Middle frontal gyrus (tissue), 1 donor: ENCODE measurements around the gene KCNH1.

Experiments
- DNase-seq: peaks from one replicate; pipeline ENCODE4 v3.0.0-alpha.2; 2015; ENCODE audit warnings: low spot score; ENCODE audit errors: extremely low spot score

Gene KCNH1

GRCh38 chr1:210801501-210801900, 332.4 kb downstream of the KCNH1 start:
- DNase-seq: no peak

DNA sequence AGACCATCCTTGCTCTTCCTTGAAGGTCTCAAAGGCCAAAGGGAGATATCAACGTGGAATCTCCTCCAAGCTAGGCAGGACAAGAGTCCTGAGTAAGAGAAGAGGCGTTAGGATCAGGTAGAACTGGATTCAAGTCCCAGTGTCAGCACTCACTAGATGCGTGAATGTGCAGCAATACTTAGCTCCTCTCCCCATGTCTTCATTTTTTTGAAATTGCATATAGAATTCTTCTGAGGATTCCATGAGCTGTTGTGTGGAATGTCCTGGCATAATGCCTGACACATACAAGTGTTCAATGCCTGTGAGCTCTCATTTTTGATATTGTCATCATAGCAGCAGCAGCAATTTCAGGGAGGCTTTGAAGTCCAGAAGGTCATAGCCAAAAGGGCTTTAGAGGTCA, 333.2 kb downstream of the KCNH1 start:
- no peak for DNase-seq

DNA sequence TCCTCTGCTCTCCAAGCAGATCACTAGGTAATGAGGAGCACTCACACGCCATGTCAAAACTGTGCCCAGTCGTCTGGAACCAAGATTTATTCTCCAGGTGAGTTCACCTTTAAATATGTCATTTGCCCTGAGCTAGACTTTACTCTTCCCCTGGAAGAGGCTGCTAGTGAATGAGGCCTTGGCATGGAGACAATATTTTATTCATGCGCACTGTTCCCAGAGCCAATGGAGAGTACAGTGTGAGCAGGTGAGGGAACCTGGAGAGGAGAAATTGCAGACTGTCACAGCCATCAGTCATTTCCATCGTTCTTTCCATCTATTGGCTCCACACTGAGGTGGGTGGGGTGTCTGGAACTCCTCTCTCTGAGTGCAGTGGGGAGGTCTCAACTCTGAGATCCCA, 333.6 kb downstream of the KCNH1 start:
- no peak for DNase-seq

DNA sequence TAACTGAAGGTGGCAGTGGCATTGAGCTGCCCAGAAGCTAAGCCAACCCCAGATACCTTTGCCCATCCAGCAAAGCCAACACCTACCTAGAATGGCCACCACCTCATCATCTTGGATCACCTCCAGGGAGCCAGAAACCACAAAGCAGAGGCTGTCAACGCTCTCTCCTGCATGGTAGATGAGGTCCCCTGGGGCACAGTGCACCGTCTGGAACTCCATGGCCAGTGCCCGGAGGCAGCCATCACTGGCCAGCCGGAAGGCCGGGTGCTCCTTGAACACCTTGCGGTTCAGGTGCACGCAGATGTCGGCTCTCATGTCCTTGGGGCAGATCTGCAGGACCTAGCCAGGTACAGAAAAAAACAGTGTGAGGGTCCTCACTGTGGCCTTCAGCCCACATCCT, 336.5 kb downstream of the KCNH1 start:
- no peak for DNase-seq

- no peak for DNase-seq
These were observed 337.5 kb downstream of the KCNH1 start for GRCh38 chr1:210796421-210796820.

DNA sequence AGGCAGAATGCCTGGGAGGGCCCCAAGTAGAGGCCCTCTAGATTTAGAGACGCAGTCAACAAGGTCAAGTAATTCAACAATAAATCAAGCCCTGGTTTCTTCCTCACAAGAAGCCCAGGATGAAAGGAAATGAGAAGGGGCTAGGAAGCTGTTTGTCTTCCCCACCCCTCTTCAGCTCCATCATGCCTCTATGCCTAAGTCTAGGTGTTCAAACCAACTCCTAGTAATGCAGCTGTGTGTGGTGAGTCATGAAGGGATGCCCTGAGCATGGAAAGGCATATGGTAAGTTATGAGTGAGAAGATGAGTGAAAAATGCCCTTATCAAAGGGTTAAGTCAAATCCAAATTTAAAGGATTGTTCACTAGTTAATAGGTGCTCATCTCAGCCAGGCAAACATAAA, 339.5 kb downstream of the KCNH1 start:
- DNase-seq: no peak

DNA sequence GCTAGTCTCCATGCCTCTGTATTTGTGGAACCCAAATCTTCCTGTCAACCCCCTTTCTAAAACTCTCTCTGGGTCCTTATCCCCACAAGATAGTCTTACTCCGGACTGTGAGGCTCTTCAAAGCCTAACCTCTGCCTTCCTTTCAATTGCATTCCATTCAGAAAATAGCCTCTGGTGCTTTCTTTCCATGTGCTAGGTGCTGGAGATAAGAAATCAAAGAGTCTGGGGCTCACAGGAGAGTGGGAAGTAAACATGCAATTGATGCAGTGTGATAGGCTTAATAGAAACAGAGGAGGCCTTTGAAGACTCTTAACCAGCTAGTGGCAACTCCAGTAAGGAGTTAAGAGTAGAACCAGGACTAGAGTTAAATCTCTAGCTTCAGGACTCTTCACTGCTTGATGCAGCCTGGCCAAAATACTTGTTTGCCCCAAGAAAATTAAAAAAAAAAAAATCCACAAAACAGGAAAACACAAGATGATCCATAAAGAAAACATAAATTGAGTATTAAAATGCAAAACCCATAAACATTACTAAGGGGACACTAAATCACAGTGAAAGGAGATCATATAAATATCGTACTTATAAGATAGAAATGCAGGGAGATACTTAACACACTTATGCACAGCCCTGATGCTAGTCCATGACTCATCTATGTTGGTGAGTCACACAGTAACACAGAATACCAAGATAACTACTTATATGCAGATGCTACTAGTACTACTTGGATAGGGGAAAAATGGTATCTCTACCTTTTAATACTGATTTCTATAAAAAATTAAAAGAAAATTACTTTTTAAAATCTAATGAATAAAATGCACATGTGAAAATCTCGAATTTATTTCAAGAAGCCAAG, 341.5 kb downstream of the KCNH1 start:
- DNase-seq: peak; percentile 36

GRCh38 chr1:210790196-210790595, 343.8 kb downstream of the KCNH1 start:
- no peak for DNase-seq

GRCh38 chr1:210787800-210788199, 346.1 kb downstream of the KCNH1 start:
- DNase-seq: no peak

GRCh38 chr1:210786546-210786945, 347.4 kb downstream of the KCNH1 start:
- DNase-seq: no peak

DNA sequence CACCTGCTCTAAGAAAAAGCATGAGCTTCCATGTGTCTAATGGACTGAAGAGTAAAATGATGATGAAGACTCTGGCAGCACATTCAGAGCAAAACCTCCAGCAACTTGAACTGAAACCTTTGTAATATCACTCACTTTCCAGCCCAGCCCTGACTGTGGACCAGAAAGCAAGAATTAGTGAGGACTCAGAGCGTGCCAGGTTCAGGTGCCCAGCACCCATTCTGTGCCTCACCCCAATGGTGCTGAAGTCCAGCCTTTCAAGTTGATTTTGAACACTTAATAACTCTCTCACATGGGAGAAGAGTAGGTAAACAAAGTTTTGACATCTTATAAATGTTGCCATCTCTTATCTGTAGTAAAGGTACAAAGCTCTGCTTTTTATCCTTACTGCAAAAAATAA, 350.0 kb downstream of the KCNH1 start:
- DNase-seq: no peak

DNA sequence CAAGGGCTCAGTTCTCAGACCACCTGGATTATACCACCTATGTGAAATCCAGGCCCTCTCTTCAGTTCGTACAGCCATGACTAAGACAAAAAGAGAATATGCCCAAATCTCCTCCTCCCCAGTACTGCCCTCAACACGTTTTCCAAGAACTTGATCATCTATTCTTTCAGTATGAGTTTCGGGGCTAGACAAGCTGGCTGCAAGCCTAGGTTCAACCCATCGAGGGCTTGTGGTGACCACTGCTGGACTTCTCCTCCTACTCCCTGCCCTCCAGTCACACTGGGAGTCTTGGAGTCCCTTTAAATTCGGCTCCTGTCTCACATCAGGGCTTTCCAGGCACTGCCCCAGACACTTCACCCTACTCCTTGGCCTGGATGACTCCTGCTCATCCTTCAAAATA, 352.3 kb downstream of the KCNH1 start:
- DNase-seq: no peak

GRCh38 chr1:210779269-210779668, 354.7 kb downstream of the KCNH1 start:
- DNase-seq: no peak

DNA sequence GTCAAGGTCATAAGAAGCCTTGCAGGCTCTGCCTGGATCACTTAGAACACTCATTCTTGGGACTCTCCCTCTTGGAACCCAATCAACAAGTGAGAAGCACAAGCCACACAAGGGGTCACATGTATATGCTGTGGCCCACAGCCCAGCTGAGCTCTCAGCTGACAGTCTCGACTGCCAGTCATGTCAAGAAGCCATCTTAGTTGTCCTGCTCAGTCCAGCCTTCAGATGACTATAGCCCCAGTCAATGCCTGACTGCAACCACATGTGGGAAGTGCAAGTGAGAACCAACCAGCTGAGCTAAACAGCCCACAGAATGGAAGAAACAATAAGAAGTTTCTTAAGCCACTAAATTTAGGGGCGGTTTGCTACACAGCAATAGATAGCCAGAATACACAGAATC, 356.0 kb downstream of the KCNH1 start:
- DNase-seq: no peak

- DNase-seq: no peak
These were observed 357.2 kb downstream of the KCNH1 start for GRCh38 chr1:210776712-210777111.

DNA sequence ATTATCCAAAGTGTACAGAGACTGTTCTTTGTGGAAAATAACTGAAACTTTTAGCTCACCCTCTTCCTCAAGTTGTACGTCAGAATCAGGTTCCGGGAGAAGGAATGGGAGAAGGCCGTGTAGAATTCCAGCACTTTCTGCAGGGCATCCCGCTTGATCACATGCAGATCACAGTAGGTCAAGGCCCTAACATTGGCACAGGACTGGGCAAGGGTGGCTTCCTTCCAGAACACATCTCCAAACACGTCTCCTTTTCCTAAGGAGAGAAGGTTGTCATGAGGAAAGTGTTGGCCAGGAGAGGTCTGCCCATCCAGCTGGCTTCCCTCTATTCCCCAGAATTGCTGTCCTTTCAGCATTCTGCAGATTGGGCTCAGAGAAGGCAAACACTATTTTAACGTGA, 358.7 kb downstream of the KCNH1 start:
- DNase-seq: no peak

DNA sequence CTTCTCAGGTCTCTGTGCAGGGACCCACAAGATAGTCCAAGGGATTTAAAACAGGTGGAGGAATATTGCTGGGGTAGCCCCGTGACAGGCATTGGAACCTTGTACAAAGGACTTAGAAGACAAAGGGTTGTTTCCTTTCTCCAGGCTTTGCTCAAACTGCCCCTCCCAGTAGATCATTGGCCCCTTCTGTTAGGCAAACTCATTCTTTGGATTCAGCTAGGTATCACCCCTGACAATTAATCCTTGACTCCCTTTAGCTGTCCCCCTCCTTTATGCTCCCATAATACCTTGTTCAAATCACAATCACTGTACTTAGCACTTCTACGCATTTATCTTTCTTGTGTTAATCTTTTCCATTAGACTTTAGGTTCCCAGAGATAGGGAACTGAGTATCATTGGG, 360.5 kb downstream of the KCNH1 start:
- no peak for DNase-seq

GRCh38 chr1:210771131-210771530, 362.8 kb downstream of the KCNH1 start:
- DNase-seq: no peak

DNA sequence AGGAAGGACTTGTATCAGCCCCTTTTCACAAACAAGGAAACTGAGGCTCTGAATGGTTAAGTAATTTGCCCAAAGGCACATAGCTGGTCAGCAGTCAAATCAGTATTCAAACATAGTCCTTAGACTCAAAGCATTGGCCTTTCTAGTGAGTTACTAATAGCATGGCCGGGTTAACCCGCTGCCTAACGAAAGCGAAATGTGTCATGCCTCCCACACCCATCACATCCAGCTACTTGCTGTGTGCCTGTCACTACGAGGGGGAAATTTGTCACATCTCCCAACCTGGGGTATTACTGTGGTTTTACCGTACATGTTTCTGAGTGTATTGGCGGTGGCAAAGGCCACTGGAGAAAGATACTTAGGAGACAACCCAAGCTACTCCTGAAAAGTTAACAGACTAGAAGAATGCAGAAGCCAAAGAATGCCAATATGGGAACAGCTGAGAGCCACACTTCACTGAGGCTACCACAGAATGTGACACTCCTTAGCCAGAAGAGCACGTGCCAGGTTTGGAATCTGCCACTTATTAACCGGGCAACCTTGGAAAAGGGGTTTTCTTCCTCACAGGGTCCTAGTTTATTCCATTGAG, 363.5 kb downstream of the KCNH1 start:
- DNase-seq: no peak

DNA sequence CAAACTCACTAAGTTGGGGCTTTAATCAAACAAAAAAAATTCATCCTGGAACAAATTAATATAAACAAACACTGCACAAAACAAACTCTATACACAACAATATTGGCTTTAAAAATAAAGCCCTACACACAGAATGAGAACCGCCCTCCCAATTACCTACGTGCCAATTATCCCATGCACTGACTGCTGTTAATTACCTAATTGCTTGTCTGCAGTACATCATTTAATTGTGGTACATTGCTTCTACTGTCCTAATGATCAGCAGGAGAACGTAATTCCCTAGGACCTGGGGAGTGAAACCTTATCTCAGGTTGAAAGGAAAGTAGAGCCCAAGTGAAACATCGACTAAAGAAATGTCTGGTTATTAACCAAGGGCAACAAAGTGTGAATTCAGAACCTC, 364.5 kb downstream of the KCNH1 start:
- DNase-seq: no peak

DNA sequence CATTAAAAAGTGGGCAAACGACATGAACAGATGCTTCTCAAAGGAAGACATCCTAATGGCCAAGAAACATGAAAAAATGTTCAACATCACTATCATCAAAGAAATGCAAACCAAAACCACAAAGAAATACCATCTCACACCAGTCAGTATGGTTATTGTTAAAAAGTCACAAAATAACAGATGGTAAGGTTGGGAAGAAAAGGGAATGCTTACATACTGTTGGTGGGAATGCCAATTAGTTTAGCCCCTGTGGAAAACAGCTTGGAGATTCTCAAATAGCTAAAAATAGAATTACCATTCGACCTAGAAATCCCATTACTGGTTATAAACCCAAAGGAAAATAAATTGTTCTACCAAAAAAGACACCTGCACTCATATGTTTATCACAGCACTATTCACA, 369.4 kb downstream of the KCNH1 start:
- no peak for DNase-seq

DNA sequence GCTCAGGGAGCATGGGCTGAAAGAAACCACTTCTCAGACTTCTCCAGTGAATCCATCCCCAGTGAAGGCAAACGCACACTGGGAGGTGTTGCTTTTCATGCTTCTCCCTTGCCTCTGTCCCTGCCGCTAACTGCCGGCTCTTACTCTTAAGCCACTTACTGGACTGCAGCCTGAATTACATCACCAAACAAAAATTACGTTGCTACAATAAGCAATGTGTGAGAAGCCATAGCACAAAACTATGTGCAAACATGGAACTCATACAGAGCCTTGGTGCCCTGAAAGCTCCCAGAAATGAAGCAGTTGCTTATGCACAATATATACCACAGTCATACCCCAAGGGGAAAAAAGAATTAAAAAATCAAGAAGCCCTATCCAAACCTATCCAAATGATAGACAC, 375.2 kb downstream of the KCNH1 start:
- no peak for DNase-seq

GRCh38 chr1:210758261-210758660, 375.7 kb downstream of the KCNH1 start:
- no peak for DNase-seq
